ENCODE measurements around the gene C1orf35. TPM values are rescaled to one million over a fixed set of nuclear protein-coding genes. Genes with fewer than 3 reads are reported as not detected.

Gene C1orf35
- total and polyA plus RNA-seq, 2 of the 4 experiments (the other 2 are of a cell fraction): 4.3 to 13.0 TPM

DNA sequence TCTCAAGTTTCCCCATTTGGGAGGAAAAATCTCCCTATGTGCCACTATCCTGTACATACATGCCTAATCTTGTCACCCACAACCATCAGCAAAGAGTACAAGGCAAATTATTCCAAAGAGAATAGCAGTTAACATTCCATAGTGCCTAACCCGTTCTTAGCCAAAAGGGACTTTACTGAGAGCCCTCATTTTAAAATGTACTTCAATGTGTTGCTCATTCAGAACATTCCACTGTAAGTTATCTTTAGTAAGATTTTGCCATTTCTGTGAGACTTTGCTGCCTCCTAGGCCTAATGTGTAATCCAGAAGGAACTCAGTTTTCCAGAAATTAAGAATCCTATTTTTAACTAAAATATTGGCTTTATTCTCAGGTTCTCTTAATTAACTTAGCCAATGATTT is 17.2 kb upstream of the C1orf35 start:
- H3K4ac ChIP-seq (ENCODE audit: low read depth, low read length): no peak overlapping the region
- BruUV-seq (replicated peaks): no TSS peak
- TF ChIP-seq MAZ (IDR thresholded peaks at IDR 0.05; ENCODE audit: borderline replicate concordance, low read depth, low read length) (no peak), CEBPB (IDR thresholded peaks at IDR 0.05; ENCODE audit: low read depth, low read length) (no peak), BHLHE40 (IDR thresholded peaks at IDR 0.05; ENCODE audit: low read depth, low read length) (no peak), RAD21 (IDR thresholded peaks at IDR 0.05; ENCODE audit: low read length) (no peak), RCOR1 (IDR thresholded peaks at IDR 0.05; ENCODE audit: insufficient replicate concordance, low read length) (no peak), POLR2A (IDR thresholded peaks at IDR 0.05; ENCODE audit: low read depth, low read length) (no peak), NFE2L2 (IDR thresholded peaks at IDR 0.05; ENCODE audit: low read depth, low read length) (no peak), FOS (IDR thresholded peaks at IDR 0.05; ENCODE audit: low read depth, low read length) (no peak), CHD1 (IDR thresholded peaks at IDR 0.05; ENCODE audit: low read depth, low read length) (no peak), RFX5 (IDR thresholded peaks at IDR 0.05; ENCODE audit: low read depth, low read length) (no peak), MAFK (IDR thresholded peaks at IDR 0.05; ENCODE audit: low read depth, low read length) (no peak), MXI1 (IDR thresholded peaks at IDR 0.05; ENCODE audit: borderline replicate concordance, low read depth, low read length) (no peak), SMC3 (IDR thresholded peaks at IDR 0.05; ENCODE audit: low read depth, low read length) (no peak)
- TF ChIP-seq, protein P1, sequence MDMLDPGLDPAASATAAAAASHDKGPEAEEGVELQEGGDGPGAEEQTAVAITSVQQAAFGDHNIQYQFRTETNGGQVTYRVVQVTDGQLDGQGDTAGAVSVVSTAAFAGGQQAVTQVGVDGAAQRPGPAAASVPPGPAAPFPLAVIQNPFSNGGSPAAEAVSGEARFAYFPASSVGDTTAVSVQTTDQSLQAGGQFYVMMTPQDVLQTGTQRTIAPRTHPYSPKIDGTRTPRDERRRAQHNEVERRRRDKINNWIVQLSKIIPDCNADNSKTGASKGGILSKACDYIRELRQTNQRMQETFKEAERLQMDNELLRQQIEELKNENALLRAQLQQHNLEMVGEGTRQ (IDR thresholded peaks at IDR 0.05; ENCODE audit: low read depth, low read length): no peak
- TF ChIP-seq, protein P2, sequence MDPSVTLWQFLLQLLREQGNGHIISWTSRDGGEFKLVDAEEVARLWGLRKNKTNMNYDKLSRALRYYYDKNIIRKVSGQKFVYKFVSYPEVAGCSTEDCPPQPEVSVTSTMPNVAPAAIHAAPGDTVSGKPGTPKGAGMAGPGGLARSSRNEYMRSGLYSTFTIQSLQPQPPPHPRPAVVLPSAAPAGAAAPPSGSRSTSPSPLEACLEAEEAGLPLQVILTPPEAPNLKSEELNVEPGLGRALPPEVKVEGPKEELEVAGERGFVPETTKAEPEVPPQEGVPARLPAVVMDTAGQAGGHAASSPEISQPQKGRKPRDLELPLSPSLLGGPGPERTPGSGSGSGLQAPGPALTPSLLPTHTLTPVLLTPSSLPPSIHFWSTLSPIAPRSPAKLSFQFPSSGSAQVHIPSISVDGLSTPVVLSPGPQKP (IDR thresholded peaks at IDR 0.05; ENCODE audit: borderline replicate concordance, low read depth, low read length): no peak
- TF ChIP-seq, protein P3, sequence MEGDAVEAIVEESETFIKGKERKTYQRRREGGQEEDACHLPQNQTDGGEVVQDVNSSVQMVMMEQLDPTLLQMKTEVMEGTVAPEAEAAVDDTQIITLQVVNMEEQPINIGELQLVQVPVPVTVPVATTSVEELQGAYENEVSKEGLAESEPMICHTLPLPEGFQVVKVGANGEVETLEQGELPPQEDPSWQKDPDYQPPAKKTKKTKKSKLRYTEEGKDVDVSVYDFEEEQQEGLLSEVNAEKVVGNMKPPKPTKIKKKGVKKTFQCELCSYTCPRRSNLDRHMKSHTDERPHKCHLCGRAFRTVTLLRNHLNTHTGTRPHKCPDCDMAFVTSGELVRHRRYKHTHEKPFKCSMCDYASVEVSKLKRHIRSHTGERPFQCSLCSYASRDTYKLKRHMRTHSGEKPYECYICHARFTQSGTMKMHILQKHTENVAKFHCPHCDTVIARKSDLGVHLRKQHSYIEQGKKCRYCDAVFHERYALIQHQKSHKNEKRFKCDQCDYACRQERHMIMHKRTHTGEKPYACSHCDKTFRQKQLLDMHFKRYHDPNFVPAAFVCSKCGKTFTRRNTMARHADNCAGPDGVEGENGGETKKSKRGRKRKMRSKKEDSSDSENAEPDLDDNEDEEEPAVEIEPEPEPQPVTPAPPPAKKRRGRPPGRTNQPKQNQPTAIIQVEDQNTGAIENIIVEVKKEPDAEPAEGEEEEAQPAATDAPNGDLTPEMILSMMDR (conservative IDR thresholded peaks at IDR 0.05; ENCODE audit: low read depth, low read length): no peak
- H2AK5ac ChIP-seq (ENCODE audit: low read depth, low read length): no peak overlapping the region
- no peaks in the 10 kb centered on the region for H3K9me3 ChIP-seq (ENCODE audit: control insufficient read depth, insufficient read depth, low read length)
- no peaks in the 10 kb centered on the region for H3K9me1 ChIP-seq (ENCODE audit: insufficient read depth, low read length)
- in situ Hi-C loops (cut with MboI; ENCODE audit: low sequenced_read_pairs): no loop called here
- ATAC-seq (ENCODE audit: low read depth) (peak; percentile 40; the same call in 1 of the 2 replicates), DNase-seq (no peak)
- no peak overlapping the region for H3K9ac ChIP-seq (ENCODE audit: low read depth, low read length)
- H3K23ac ChIP-seq (ENCODE audit: low read depth, low read length): no peak overlapping the region
- WGBS, 2 experiments (ENCODE audit: extremely low coverage in 2 of 2, insufficient read length in 1 of 2): no CpG with 5 or more reads among the region's 1 CpG
- no peak overlapping the region for H2AFZ ChIP-seq (replicated peaks; ENCODE audit: low read length, poor library complexity)
- no peak overlapping the region for H2AK9ac ChIP-seq (replicated peaks; ENCODE audit: low read depth, low read length, poor library complexity)
- no peak overlapping the region for H3K56ac ChIP-seq (ENCODE audit: extremely low read depth, insufficient read depth, low read length)
- H3K79me1 ChIP-seq (ENCODE audit: low read depth in 1 of 2, low read length in 2 of 2): no peaks in the 10 kb centered on the region
- H3K4me3 ChIP-seq (ENCODE audit: insufficient read depth, low read depth, low read length): no peak overlapping the region
- H2BK5ac ChIP-seq (ENCODE audit: low read depth, low read length, poor library complexity, severe bottlenecking): no peak overlapping the region
- intact Hi-C loops (cut with micrococcal nuclease): no loop called here
- H3K27ac ChIP-seq (ENCODE audit: insufficient read depth, low read length): no peak overlapping the region
- ChIA-PET CTCF (interaction anchor here (0.8 to 1.5 kb wide), 2 partner anchors 10 kb away, joined by 3 to 4 read pairs; no protein-coding TSS in a partner anchor), POLR2A (ENCODE audit: unreplicated experiment) (no interaction called here)
- no peak overlapping the region for H4K91ac ChIP-seq (ENCODE audit: insufficient read depth, low read depth, low read length)
- H4K5ac ChIP-seq (ENCODE audit: low read depth, low read length): no peak overlapping the region
- H4K8ac ChIP-seq (ENCODE audit: low read depth in 2 of 2, low read length in 2 of 2): no peak overlapping the region
- no peak overlapping the region for H3K18ac ChIP-seq (ENCODE audit: low read depth, low read length)
- no peak overlapping the region for H2BK15ac ChIP-seq (ENCODE audit: low read depth, low read length)
- no peaks in the 10 kb centered on the region for H4K20me1 ChIP-seq (ENCODE audit: insufficient read depth, low read length)
- no peak overlapping the region for H3K4me2 ChIP-seq (ENCODE audit: low read depth, low read length)
- H3K36me3 ChIP-seq (ENCODE audit: control insufficient read depth, insufficient read depth, low read length): no peaks in the 10 kb centered on the region
- no peak overlapping the region for H3K14ac ChIP-seq (replicated peaks; ENCODE audit: low read depth, low read length)
- peaks cover 12% of the 10 kb centered on the region for H3K27me3 ChIP-seq (ENCODE audit: control insufficient read depth, insufficient read depth, low read length)
- H3K4me1 ChIP-seq (ENCODE audit: control insufficient read depth, insufficient read depth, low read length): peaks cover 2% of the 10 kb centered on the region; the same call in 1 of the 2 replicates
- dilution Hi-C loops (cut with HindIII; ENCODE audit: low sequenced_read_pairs, unreplicated experiment): no loop called here
- no peak overlapping the region for H2BK120ac ChIP-seq (ENCODE audit: low read depth, low read length)
- no peak overlapping the region for H2BK20ac ChIP-seq (ENCODE audit: low read depth, low read length)

All from IMR-90 (cell line).